Endothelial cell of umbilical vein (primary cell): Measurements from ENCODE around the gene AJUBA.

Source experiments
- CTCF ChIP-seq, 2 donors: IDR thresholded peaks; 1 replicate in 1 of 2; 2 replicates in 1 of 2; pipeline ENCODE4 v1.5.1; 2011; ENCODE audit warnings: low read length in 2 of 2, mild to moderate bottlenecking in 2 of 2, moderate library complexity in 2 of 2, control low read depth in 1 of 2, inconsistent platforms in 1 of 2, low read depth in 1 of 2; ENCODE audit not compliant: insufficient read depth in 1 of 2; ENCODE audit errors: extremely low read depth in 1 of 2
- EZH2 ChIP-seq: IDR thresholded peaks from 2 replicates; pipeline ENCODE4 v1.6.1; 2012; ENCODE audit warnings: borderline replicate concordance, low read depth, mild to moderate bottlenecking, moderate library complexity, low read length, inconsistent platforms; ENCODE audit not compliant: severe bottlenecking
- GATA2 ChIP-seq: IDR thresholded peaks from 2 replicates; pipeline ENCODE4 v1.7.0; 2011; ENCODE audit warnings: low read depth, mild to moderate bottlenecking, moderate library complexity, mixed read lengths, low read length; ENCODE audit not compliant: insufficient read length, insufficient read depth
- POLR2A ChIP-seq: IDR thresholded peaks from 2 replicates; pipeline ENCODE4 v1.6.1; 2012; ENCODE audit warnings: low read depth, mild to moderate bottlenecking, control low read depth, low read length
- POLR2AphosphoS5 ChIP-seq: IDR thresholded peaks from 2 replicates; pipeline ENCODE4 v1.6.1; 2012; ENCODE audit warnings: low read depth, mild to moderate bottlenecking, control low read depth, low read length, moderate library complexity; ENCODE audit not compliant: insufficient read depth
- TF ChIP-seq, protein P1 (sequence below): IDR thresholded peaks from 2 replicates; pipeline ENCODE4 v1.6.1; 2011; ENCODE audit not compliant: insufficient read depth, insufficient read length

DNA sequence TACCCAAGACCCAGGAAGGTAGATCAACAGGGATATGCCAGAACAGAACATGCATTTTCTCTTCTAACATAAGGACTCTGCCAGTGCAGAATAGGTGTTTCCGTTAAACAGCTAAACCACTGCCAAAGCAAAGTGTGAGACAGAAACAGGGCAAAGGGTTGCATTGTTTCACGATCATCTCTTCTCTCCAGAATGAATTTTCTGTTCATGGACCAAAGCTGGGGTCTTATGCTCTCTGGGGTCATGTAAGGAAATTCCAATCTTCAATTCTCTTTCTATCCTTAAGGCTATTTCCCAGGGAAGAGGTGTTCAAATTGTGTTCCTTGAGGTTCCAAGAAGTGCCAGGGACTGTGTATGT is 41.4 kb upstream of the AJUBA start:
- TF ChIP-seq CTCF (IDR thresholded peaks at IDR 0.05; ENCODE audit: extremely low read depth in 1 of 2, insufficient read depth in 1 of 2, low read depth in 1 of 2, low read length in 2 of 2): no peak
- TF ChIP-seq GATA2: no peak
- TF ChIP-seq POLR2A: no peak
- TF ChIP-seq EZH2: no peak
- no peak for TF ChIP-seq POLR2AphosphoS5
- TF ChIP-seq, protein P1, sequence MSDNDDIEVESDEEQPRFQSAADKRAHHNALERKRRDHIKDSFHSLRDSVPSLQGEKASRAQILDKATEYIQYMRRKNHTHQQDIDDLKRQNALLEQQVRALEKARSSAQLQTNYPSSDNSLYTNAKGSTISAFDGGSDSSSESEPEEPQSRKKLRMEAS: no peak
